ENCODE measurements around the gene CTNNA3.

Gene CTNNA3

DNA sequence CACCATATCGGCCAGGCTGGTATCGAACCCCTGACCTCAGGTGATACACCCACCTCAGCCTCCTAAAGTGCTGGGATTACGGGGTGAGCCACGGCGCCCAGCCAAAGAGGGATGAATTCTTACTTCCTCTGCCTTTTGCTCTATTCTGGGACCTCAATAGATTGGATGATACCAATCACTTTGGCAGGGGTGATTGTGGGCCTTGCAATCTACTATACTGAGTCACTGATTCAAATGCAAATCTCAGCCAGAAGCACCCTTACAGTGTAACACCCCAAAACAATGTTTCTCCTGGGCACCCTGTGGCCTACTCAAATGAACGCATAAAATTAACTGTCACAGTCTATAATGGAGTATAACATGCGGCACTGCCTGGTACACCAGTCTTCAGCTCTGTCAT, 1366.8 kb downstream of the CTNNA3 start:
- H3K4me3 ChIP-seq (replicated peaks in 1 of 2; ENCODE audit: low read depth in 2 of 2, low read length in 2 of 2), result no peak overlapping the region
- no peak for DNase-seq (ENCODE audit: low read depth in 2 of 2)
- TF ChIP-seq, protein P1, sequence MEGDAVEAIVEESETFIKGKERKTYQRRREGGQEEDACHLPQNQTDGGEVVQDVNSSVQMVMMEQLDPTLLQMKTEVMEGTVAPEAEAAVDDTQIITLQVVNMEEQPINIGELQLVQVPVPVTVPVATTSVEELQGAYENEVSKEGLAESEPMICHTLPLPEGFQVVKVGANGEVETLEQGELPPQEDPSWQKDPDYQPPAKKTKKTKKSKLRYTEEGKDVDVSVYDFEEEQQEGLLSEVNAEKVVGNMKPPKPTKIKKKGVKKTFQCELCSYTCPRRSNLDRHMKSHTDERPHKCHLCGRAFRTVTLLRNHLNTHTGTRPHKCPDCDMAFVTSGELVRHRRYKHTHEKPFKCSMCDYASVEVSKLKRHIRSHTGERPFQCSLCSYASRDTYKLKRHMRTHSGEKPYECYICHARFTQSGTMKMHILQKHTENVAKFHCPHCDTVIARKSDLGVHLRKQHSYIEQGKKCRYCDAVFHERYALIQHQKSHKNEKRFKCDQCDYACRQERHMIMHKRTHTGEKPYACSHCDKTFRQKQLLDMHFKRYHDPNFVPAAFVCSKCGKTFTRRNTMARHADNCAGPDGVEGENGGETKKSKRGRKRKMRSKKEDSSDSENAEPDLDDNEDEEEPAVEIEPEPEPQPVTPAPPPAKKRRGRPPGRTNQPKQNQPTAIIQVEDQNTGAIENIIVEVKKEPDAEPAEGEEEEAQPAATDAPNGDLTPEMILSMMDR (IDR thresholded peaks at IDR 0.05; ENCODE audit: low read depth, low read length), result no peak

DNA sequence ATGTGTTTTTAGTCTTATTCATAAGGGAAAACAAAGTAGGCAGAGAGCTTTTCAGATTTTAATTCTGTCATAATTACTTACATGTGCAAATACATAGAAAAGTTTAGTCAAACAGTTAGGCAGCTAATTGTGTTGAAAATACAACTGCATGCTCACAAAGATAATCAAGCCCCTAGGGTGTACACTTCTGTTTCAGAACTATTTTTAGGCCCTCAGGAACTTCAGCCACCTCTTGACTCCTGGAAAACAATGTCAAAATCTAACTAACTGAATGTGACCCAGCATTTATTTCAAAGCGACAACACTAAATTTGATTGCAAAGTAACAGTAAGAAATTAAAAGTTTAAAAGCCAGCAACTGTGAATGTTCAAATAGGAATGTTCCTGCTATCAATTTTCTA, 1369.1 kb downstream of the CTNNA3 start:
- DNase-seq (ENCODE audit: low read depth in 2 of 2), result no peak
- TF ChIP-seq, protein P1 (IDR thresholded peaks at IDR 0.05; ENCODE audit: low read depth, low read length), result no peak
- H3K4me3 ChIP-seq (replicated peaks in 1 of 2; ENCODE audit: low read depth in 2 of 2, low read length in 2 of 2), result no peak overlapping the region

GRCh38 chr10:66322777-66323176, 1373.2 kb downstream of the CTNNA3 start:
- no peak overlapping the region for H3K4me3 ChIP-seq (replicated peaks in 1 of 2; ENCODE audit: low read depth in 2 of 2, low read length in 2 of 2)
- TF ChIP-seq, protein P1 (IDR thresholded peaks at IDR 0.05; ENCODE audit: low read depth, low read length), result no peak
- DNase-seq (ENCODE audit: low read depth in 2 of 2), result no peak

GRCh38 chr10:66321723-66322665, 1374.0 kb downstream of the CTNNA3 start:
- DNase-seq (ENCODE audit: low read depth in 2 of 2), result no peak
- TF ChIP-seq, protein P1 (IDR thresholded peaks at IDR 0.05; ENCODE audit: low read depth, low read length), result no peak
- H3K4me3 ChIP-seq (replicated peaks in 1 of 2; ENCODE audit: low read depth in 2 of 2, low read length in 2 of 2), result no peak overlapping the region

GRCh38 chr10:66318761-66319160, 1377.2 kb downstream of the CTNNA3 start:
- TF ChIP-seq, protein P1 (IDR thresholded peaks at IDR 0.05; ENCODE audit: low read depth, low read length), result no peak
- DNase-seq (ENCODE audit: low read depth in 2 of 2), result no peak
- no peak overlapping the region for H3K4me3 ChIP-seq (replicated peaks in 1 of 2; ENCODE audit: low read depth in 2 of 2, low read length in 2 of 2)

DNA sequence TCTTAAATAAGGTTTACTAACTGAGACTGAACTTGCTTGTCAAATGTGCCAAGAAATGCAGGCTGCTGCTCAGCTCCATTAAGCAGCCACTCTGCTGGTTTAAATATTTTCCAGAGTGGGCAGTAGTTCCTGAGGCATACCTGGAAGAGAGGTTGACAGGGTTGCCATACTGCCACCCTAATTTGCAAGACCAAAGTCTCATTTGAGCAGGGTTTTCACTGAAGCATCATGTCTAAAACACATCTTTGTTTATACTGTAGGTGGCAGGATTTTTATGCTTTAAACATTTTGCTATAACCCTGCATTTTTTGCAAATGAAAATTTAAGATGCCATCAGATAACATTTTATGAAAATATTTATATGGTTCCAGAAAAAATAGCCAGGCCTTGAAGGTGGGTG, 1388.2 kb downstream of the CTNNA3 start:
- H3K4me3 ChIP-seq (replicated peaks in 1 of 2; ENCODE audit: low read depth in 2 of 2, low read length in 2 of 2), result no peak overlapping the region
- peak in 1 of 2 donors; percentile 14 for DNase-seq (ENCODE audit: low read depth in 2 of 2)
- TF ChIP-seq, protein P1 (IDR thresholded peaks at IDR 0.05; ENCODE audit: low read depth, low read length), result peak; percentile 17
